ENCODE data around the gene SLC51B. TPM values are rescaled to one million over a fixed set of nuclear protein-coding genes. Genes with fewer than 3 reads are reported as not detected.
A peak's percentile ranks its signal among the peaks of the same experiment; 100 is the strongest.

SLC51B gene
- total RNA-seq, 2 experiments from 2014 or later = not detected

- no peaks in the 10 kb centered on the region for H3K79me2 ChIP-seq (ENCODE audit: insufficient read depth, low read depth, low read length)
- no peak overlapping the region for H2AFZ ChIP-seq (ENCODE audit: low read length)
- H3K27ac ChIP-seq (ENCODE audit: low read depth, low read length, poor library complexity, severe bottlenecking) = no peak overlapping the region
- peaks cover 19% of the 10 kb centered on the region for H3K4me1 ChIP-seq (ENCODE audit: insufficient read depth, low read length, poor library complexity, severe bottlenecking)
- DNase-seq (ENCODE audit: low spot score) = no peak
- no peaks in the 10 kb centered on the region for H3K36me3 ChIP-seq (ENCODE audit: insufficient read depth, low read length)
- ChIA-PET CTCF (ENCODE audit: unreplicated experiment) (no interaction called here), POLR2A (interaction anchor here (0.6 kb wide), 1 partner anchor 270 kb away, joined by 3 read pairs; no protein-coding TSS in a partner anchor)
- intact Hi-C loops (cut with micrococcal nuclease; ENCODE audit: unreplicated experiment) = no loop called here
- H4K20me1 ChIP-seq (ENCODE audit: insufficient read depth, low read length) = no peaks in the 10 kb centered on the region
- H3K4me2 ChIP-seq (ENCODE audit: low read length) = no peak overlapping the region
- no peaks in the 10 kb centered on the region for H3K9me2 ChIP-seq (ENCODE audit: insufficient read depth, low read length)
- TF ChIP-seq CTCF (conservative IDR thresholded peaks at IDR 0.05; ENCODE audit: low read length) (no peak), EZH2phosphoT487 (IDR thresholded peaks at IDR 0.05; ENCODE audit: borderline replicate concordance, low read depth, low read length) (no peak)
- no peaks in the 10 kb centered on the region for H3K9me3 ChIP-seq (ENCODE audit: low read length)
- no TSS peak for BruUV-seq (replicated peaks)
- no peak overlapping the region for H3K4me3 ChIP-seq (ENCODE audit: low read depth, low read length, poor library complexity, severe bottlenecking)
Measured at GRCh38 chr15:65048241-65048640, 3.1 kb downstream of the SLC51B start.

GRCh38 chr15:65049418-65049840 is 4.2 kb downstream of the SLC51B start:
- CTCF ChIA-PET (ENCODE audit: unreplicated experiment) = interaction anchor here (0.6 kb wide), 1 partner anchor 27 kb away, joined by 3 read pairs; the partner anchor contains the start of gene KBTBD13
- TF ChIP-seq CTCF (conservative IDR thresholded peaks at IDR 0.05; ENCODE audit: low read length) (no peak), EZH2phosphoT487 (IDR thresholded peaks at IDR 0.05; ENCODE audit: borderline replicate concordance, low read depth, low read length) (no peak)
- no peak overlapping the region for H3K27ac ChIP-seq (ENCODE audit: low read depth, low read length, poor library complexity, severe bottlenecking)
- POLR2A ChIA-PET = no interaction called here
- H3K4me3 ChIP-seq (ENCODE audit: low read depth, low read length, poor library complexity, severe bottlenecking) = peak overlapping the region; percentile 37
- H2AFZ ChIP-seq (ENCODE audit: low read length) = no peak overlapping the region
- BruUV-seq (replicated peaks) = no TSS peak
- H3K36me3 ChIP-seq (ENCODE audit: insufficient read depth, low read length) = no peaks in the 10 kb centered on the region
- no peaks in the 10 kb centered on the region for H3K9me3 ChIP-seq (ENCODE audit: low read length)
- H3K79me2 ChIP-seq (ENCODE audit: insufficient read depth, low read depth, low read length) = no peaks in the 10 kb centered on the region
- peak; percentile 90 for DNase-seq (ENCODE audit: low spot score)
- H3K4me1 ChIP-seq (ENCODE audit: insufficient read depth, low read length, poor library complexity, severe bottlenecking) = peaks cover 19% of the 10 kb centered on the region
- peak overlapping the region; percentile 65 for H3K4me2 ChIP-seq (ENCODE audit: low read length)
- H4K20me1 ChIP-seq (ENCODE audit: insufficient read depth, low read length) = no peaks in the 10 kb centered on the region
- H3K9me2 ChIP-seq (ENCODE audit: insufficient read depth, low read length) = no peaks in the 10 kb centered on the region
- intact Hi-C loops (cut with micrococcal nuclease; ENCODE audit: unreplicated experiment) = no loop called here

- ChIA-PET CTCF (ENCODE audit: unreplicated experiment) (no interaction called here), POLR2A (no interaction called here)
- Histone ChIP-seq H3K9me3 (ENCODE audit: low read length) (no peaks in the 10 kb centered on the region), H3K4me2 (ENCODE audit: low read length) (no peak overlapping the region), H3K9me2 (ENCODE audit: insufficient read depth, low read length) (no peaks in the 10 kb centered on the region), H4K20me1 (ENCODE audit: insufficient read depth, low read length) (no peaks in the 10 kb centered on the region), H3K4me3 (ENCODE audit: low read depth, low read length, poor library complexity, severe bottlenecking) (no peak overlapping the region), H3K36me3 (ENCODE audit: insufficient read depth, low read length) (no peaks in the 10 kb centered on the region), H3K27ac (ENCODE audit: low read depth, low read length, poor library complexity, severe bottlenecking) (no peak overlapping the region), H2AFZ (ENCODE audit: low read length) (no peak overlapping the region), H3K4me1 (ENCODE audit: insufficient read depth, low read length, poor library complexity, severe bottlenecking) (peaks cover 19% of the 10 kb centered on the region), H3K79me2 (ENCODE audit: insufficient read depth, low read depth, low read length) (no peaks in the 10 kb centered on the region)
- TF ChIP-seq CTCF (conservative IDR thresholded peaks at IDR 0.05; ENCODE audit: low read length) (no peak), EZH2phosphoT487 (IDR thresholded peaks at IDR 0.05; ENCODE audit: borderline replicate concordance, low read depth, low read length) (no peak)
- no TSS peak for BruUV-seq (replicated peaks)
- intact Hi-C loops (cut with micrococcal nuclease; ENCODE audit: unreplicated experiment) = no loop called here
- DNase-seq (ENCODE audit: low spot score) = no peak
Measured at GRCh38 chr15:65050270-65050669, 5.1 kb downstream of the SLC51B start.

All from OCI-LY7 (cell line).